Measurements from ENCODE around the gene IKZF5.

Gene IKZF5

DNA sequence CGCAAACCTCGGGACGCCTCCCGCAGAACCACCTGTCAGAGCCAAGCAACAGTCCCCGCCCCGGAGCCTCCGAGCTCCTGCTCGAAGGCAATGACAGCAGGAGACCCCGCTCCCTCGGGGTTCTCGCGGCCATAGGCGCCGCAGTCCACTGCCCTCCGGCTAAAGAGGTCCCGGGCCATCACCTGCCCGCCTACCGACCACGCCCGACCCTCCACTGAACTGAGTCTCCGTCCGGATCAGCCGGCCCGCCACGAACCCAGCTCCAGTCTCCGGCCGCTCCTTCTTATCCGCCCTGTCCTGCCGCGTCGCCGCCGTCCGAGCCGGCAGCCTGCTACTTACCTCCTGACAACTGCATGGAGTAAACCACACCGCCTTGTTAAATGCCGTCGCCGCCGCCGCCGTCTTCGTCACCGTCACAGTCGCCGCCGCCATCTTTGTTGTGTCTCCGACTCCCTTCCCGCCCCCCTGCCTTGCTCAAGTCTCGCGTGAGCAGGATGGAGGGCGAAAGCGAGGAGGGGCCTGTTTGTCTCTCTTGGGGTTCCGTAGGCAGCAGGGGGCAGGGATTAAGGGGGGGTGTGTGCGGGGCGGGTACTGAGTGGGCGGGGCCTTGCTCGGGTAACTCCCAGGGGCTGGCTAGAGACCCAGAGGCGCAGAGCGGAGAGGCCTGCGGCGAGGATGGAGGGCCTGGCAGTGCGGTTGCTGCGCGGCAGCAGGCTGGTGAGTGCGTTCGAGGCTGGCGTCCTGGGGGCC, at the start of gene IKZF5, which contains the start of gene ACADSB:
Gene IKZF5 (minus strand): TSS at position 441 of the 750 bp plus-strand sequence. CDS start 10,170 bp downstream, outside the sequence.
Gene ACADSB (plus strand): TSS at position 652 of the 750 bp plus-strand sequence. CDS start 24 bp downstream, at position 676.
- DNase-seq (ENCODE audit: insufficient read length, low spot score) (peak; percentile 90), FAIRE-seq (peak; percentile 92)

DNA sequence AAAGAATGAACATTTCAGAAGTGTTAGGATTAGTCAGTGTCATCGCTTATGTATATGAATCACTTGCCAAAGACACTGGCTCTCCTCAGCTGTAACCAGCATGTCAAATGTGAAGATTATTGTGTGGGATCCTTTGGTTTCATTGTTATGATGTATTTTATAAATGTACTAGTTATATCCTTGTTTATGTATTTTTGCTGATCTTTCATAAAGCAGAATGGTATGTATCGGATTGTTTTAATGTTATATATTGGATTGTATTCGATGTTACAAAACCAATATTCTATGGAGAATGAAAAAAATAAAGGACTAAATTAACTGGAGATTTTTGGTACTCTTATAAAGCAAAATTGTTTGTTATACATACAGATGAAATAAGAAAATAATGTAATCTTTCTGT, 49.4 kb upstream of the IKZF5 start:
- DNase-seq (ENCODE audit: insufficient read length, low spot score), result no peak
- FAIRE-seq, result no peak

GRCh38 chr10:123045961-123046731, 37.6 kb upstream of the IKZF5 start:
- no peak for DNase-seq (ENCODE audit: insufficient read length, low spot score)

GRCh38 chr10:123044391-123044790, 35.8 kb upstream of the IKZF5 start:
- DNase-seq (ENCODE audit: insufficient read length, low spot score), result no peak
- no peak for FAIRE-seq

More at GRCh38 chr10:123045961-123046731, 37.6 kb upstream of the IKZF5 start:
- FAIRE-seq, result no peak

- DNase-seq (ENCODE audit: insufficient read length, low spot score) (peak; percentile 56), FAIRE-seq (no peak)
Observed at GRCh38 chr10:123043409-123043925, 34.9 kb upstream of the IKZF5 start.

- DNase-seq (ENCODE audit: insufficient read length, low spot score), result no peak
Observed at GRCh38 chr10:123042708-123043408, 34.3 kb upstream of the IKZF5 start.

GRCh38 chr10:123039632-123039930, 31.0 kb upstream of the IKZF5 start:
- no peak for DNase-seq (ENCODE audit: insufficient read length, low spot score)
- no peak for FAIRE-seq

More at GRCh38 chr10:123042708-123043408, 34.3 kb upstream of the IKZF5 start:
- no peak for FAIRE-seq

DNA sequence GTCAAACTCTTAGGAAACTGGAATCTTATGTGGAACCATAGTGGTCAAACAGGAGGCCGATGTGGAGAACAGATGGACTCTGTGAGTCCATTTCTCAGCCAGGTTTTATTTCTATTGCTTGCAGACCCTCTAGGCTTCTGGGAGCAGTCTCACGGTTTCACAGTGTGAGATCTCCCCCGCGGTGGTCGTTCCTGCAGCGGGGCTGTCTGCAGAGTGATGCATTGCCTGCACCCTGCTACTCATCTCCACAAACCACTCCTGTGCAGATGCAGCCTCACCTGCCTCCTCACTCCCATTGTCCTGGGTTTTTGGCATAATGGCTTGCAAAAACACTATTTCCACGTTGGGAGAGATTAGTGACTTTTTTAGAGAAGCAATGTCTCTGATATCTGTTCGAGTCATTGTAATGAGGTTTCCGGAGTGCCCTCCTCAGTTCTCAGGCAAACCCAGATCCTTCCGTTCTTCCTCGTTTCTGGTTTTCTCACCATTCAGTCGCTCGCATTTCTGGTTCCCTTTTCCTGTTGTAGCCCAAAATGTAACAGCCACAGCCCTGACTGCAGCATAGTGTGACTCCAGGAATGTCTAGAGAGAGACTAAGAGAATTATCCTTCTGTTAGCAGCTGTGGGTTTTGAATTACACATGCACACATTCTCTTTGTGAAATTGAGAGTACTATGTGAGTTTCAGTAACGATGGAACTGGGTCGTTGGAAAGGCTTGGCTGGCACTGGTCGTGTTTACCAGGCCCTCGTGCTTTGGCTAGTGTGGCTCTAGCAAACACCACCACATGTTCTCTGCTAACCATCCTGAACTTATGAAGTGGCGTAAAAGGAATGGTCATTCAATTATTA, 30.4 kb upstream of the IKZF5 start:
- no peak for FAIRE-seq

GRCh38 chr10:123035467-123036086, 27.0 kb upstream of the IKZF5 start:
- FAIRE-seq (no peak), DNase-seq (ENCODE audit: insufficient read length, low spot score) (no peak)

More for the DNA sequence above, 30.4 kb upstream of the IKZF5 start:
- no peak for DNase-seq (ENCODE audit: insufficient read length, low spot score)

DNA sequence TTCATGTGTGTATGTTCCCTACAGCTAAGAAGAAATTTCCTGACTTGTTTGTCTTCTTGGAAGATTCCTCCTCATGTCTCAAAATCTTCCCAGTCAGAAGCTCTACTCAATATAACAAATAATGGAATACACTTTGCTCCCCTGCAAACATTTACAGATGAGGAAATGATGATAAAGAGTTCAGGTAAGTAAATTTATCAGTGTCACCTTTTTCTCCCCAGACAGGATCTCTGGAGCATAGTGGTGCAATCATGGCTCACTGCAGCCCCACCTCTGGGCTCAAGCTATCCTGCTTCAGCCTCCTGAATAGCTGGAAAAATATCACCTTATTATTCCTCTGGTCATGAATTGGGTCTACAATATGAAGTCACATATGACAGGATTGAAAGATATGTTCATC, 25.7 kb upstream of the IKZF5 start:
- FAIRE-seq (no peak), DNase-seq (ENCODE audit: insufficient read length, low spot score) (no peak)

DNA sequence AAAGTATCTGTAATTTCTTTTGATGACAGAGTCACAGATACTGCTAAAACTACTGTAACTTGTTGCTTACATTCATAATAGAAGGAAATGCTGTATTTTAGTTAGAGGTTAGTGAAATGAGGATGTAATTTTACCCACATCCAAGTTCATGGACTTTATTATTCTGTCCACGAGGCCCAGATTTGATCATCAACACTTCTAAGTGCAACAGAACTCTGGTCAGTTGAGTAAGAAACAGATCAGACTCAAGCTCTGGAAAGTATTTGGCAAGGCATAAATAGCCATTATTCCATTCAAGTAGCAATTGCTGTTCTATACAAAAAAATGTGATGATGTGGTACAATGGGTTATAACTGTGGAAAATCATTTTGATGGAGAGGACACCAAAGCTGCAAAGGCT, 22.5 kb upstream of the IKZF5 start:
- FAIRE-seq, result no peak
- DNase-seq (ENCODE audit: insufficient read length, low spot score), result no peak

DNA sequence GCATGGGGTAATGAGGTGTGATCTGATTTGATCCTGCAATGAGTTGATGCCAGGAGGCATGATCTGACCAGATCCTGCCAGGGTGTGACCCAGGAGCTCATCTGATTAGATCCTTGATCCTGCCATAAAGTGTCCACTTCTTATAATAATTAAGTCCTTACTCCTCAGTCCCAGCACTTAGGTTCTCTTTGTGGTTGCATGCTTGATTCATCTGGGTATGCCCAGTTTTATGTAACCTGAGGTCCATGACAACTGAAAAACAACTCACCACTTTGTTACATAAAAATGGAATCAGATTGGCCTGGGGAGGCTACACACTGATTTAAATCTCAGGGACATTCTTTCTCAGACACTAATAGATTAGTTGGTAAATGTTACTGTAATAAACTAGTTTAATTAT, 19.3 kb upstream of the IKZF5 start:
- DNase-seq (ENCODE audit: insufficient read length, low spot score) (no peak), FAIRE-seq (no peak)

GRCh38 chr10:123026302-123026701, 17.7 kb upstream of the IKZF5 start:
- DNase-seq (ENCODE audit: insufficient read length, low spot score) (no peak), FAIRE-seq (no peak)

DNA sequence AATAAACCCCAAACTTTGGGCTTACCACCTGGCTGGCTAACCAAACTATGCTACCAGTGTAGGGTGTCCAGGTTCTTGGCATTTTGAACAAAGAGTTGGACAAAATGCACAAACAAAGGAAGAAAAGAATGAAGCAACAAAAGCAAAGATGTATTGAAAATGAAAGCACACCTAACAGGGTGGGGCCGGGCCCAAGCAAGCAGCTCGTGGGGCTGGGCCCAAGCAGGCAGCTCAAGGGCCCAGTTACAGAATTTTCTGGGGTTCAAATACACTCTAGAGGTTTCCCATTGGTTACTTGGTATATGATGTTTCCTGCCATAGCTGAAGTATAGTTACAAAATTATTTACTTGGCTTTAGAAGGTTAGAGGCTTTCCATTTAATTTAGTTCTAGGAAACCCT, 15.9 kb upstream of the IKZF5 start:
- FAIRE-seq (no peak), DNase-seq (ENCODE audit: insufficient read length, low spot score) (no peak)

- no peak for DNase-seq (ENCODE audit: insufficient read length, low spot score)
Observed at GRCh38 chr10:123021517-123021916, 12.9 kb upstream of the IKZF5 start.

DNA sequence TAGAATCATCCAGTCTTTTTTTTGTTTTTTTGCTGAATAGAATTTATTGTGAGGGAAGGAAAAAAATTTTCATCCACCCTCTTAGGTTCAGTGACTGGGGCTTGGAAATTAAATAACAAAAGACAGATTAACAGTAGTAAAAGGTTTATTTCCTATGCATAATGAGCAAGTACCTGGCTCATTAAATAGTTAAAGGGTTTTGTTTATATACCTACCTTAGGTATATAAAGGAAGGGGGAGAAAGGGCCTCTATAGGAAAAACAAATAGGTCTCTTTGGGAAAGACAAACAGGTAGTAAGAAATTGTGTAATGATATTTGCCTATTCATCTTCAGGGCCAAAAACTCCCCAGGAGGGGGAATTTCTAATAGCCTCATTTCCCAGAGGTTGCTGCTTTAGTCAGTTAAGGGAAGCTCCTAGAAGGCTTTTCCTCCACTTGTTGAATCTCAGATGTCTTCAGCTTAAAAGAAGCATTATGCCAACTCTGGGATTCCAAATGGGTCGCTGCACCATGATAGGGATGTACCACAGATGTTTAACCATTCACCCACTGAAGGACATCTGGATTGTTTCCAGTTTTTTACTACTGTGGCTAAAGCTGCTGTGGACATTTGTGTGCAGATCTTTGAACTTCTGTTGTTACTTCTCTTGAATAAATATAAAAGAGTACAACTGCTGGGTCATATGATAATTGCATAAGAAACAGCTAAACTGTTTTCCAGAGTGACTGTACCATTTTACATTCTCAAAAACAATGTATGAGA, 11.5 kb upstream of the IKZF5 start:
- FAIRE-seq (no peak), DNase-seq (ENCODE audit: insufficient read length, low spot score) (no peak)

More at GRCh38 chr10:123021517-123021916, 12.9 kb upstream of the IKZF5 start:
- no peak for FAIRE-seq

DNA sequence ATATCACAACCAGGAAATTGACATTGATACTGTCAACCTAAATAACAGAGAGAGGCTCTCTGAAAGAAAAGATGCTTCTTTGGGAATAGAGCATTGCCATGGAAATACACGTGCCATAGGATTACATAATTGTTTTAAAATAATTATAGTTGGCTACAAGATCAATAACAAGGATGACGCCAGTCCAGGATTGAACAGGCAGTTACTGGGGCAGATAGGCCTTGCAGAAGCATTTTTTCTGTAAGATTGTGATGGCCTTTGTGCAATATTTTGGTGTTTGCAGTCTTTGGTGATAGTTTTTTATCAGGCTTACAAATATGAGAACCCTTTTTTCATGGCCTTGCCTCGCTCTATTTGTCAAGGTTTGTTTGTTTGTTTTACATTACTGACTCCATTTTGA, 10.7 kb upstream of the IKZF5 start:
- DNase-seq (ENCODE audit: insufficient read length, low spot score), result no peak
- FAIRE-seq, result no peak

DNA sequence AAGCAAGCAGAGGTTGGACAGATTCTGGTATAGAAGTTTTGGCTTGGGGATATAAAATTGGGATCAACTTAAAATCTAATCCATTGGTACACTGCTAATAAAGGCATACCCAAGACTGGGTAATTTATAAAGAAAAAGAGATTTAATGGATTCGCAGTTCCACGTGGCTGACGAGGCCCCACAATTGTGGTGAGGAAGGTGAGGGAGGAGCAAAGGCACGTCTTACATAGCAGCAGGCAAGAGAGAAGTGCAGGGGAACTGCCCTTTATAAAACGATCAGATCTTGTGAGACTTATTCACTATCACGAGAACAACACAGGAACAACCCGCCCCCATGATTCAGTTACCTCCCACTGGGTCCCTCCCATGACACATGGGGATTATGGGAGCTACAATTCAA, 9.9 kb upstream of the IKZF5 start:
- no peak for DNase-seq (ENCODE audit: insufficient read length, low spot score)

More for the DNA sequence above, 9.9 kb upstream of the IKZF5 start:
- no peak for FAIRE-seq

Data from HTR-8/SVneo (cell line).